ENCODE results near the gene OXSM.

The OXSM gene

DNA sequence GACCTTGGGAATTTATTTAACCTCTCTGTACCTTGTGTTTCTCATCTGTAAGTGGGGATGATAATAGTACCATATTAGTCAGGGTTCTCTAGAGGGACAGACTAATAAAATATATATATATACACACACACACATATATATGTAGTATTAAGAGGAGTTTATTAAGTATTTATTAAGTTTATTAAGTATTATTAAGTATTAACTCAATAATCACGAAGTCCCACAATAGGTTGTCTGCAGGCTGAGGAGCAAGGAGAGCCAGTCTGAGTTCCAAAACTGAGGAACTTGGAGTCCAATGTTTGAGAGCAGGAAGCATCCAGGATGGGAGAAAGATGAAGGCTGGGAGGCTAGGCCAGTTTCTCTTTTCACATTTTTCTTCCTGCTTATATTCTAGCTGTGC, 14.8 kb downstream of the OXSM start:
- DNase-seq (ENCODE audit: low spot score), result no peak

DNA sequence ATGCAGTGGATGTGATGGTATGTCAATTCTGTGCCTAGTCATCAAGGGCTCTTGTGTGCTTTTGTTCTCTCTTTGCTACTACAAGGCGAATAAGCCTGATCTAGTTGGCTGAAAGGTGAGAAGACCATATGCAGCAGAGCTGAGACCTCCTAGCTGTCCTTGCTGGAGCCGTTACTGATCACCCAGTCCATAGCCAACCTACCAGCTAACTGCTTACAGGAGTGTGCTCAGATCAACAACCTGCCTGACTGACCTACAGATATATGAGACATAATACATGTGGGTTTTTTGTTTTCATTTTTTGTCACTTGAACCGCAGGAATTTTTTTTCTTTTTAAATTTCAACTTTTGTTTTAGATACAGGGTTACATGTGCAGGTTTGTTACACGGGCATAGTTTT, 22.8 kb downstream of the OXSM start:
- DNase-seq (ENCODE audit: low spot score), result no peak

DNA sequence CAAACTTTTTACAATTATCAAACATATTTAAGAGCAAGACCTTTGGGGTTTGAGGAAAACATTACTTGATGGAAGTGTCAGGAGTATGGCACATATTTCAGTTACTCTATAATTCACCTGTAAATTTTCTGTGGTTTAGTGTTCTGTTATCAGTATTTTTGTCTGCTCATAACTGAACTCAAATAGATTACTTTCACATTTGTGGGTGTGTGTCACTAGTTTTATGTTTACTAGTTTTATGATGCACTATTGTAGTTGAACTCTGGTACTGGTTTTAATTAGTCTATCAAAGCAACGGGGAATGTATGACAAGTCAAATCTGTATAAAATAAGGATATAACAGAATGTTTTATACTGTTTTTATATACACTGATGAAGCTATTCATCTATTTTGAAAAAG, 27.2 kb downstream of the OXSM start:
- DNase-seq (ENCODE audit: low spot score), result no peak

DNA sequence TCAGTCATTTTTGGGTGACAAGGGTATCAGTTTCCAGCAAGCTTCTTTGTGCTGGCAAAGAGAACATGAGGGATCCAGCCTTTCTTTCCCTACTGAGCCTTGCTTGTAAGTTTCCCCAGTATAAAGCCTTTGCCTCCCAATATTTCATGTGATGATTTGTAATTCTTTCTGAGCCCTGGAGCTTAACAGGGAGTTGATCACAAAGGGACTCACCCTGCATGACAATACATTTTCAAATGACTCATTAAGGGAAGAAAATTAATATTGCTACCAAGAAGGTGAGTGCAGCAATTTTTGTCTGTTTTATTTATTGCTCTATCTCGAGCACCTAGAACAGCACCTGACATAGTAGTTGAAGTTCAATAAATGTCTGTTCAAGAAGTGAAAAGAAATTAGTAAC, 27.7 kb downstream of the OXSM start:
- DNase-seq (ENCODE audit: low spot score), result no peak

- no peak for DNase-seq (ENCODE audit: low spot score)
Observed at GRCh38 chr3:25818335-25818734, 28.4 kb downstream of the OXSM start.

DNA sequence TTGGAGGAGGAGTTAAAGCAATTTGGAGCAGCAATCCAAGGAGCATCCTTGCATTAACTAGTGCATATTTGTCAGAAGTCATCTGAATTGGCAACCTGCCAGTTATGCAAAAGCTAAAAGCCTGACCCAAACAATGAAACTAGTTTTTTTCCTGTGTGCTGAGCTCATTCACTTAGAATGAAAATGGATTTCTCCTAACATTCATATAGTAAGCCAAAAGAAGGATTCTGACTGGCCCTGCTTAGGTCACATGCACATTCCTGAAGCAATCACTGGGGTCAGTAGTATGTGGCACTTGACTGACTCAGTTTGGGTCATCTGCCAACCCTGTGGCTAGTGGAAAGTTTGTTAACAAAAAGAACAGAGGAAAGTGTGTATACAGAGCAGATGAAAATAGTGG, 30.5 kb downstream of the OXSM start:
- no peak for DNase-seq (ENCODE audit: low spot score)

GRCh38 chr3:25820816-25821486, 31.1 kb downstream of the OXSM start:
- no peak for DNase-seq (ENCODE audit: low spot score)

- DNase-seq (ENCODE audit: low spot score), result no peak
Observed at GRCh38 chr3:25821746-25822573, 32.1 kb downstream of the OXSM start.

DNA sequence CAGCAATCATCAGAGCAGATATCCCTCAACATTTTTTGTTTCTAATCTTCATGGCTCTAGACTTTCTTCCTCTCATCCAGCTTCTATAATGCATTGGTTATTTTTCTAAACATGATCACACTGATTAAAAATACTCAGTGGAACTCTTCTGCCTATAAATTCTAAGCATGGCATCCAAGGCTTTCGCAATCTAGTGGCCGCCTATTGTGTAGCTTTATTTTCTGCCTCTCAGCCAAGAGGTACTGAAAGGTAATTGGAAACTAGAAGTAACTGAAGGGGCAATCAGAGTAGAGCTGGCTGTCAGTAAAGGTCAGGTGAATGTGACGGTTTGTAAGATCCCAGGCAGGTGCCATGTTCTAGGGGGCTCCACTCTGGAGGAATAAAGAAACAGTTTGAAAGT, 33.4 kb downstream of the OXSM start:
- no peak for DNase-seq (ENCODE audit: low spot score)

GRCh38 chr3:25826510-25826909, 36.6 kb downstream of the OXSM start:
- DNase-seq (ENCODE audit: low spot score), result no peak

- DNase-seq (ENCODE audit: low spot score), result no peak
Observed at GRCh38 chr3:25830373-25831280, 40.7 kb downstream of the OXSM start.

DNA sequence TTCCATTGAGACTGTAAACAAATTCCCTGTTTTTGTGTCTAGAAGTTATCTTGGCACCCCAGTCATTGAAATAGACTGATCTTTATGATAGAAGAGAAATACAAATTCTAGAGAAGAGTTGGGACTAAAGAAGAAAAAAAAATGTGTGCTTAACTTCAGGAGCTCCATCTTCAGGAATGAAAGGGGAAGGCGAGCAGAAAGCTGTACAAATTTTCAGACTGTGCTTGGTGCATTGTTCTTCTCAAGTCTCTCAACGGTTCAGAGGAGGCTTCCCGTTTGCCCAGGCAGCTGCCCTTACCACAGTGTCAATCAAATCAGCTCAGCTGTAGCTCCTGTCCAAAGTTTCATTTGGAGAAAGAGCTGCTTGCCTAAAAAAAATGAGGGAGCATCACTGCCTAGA, 41.7 kb downstream of the OXSM start:
- DNase-seq (ENCODE audit: low spot score), result no peak

- no peak for DNase-seq (ENCODE audit: low spot score)
Observed at GRCh38 chr3:25834346-25834745, 44.5 kb downstream of the OXSM start.

DNA sequence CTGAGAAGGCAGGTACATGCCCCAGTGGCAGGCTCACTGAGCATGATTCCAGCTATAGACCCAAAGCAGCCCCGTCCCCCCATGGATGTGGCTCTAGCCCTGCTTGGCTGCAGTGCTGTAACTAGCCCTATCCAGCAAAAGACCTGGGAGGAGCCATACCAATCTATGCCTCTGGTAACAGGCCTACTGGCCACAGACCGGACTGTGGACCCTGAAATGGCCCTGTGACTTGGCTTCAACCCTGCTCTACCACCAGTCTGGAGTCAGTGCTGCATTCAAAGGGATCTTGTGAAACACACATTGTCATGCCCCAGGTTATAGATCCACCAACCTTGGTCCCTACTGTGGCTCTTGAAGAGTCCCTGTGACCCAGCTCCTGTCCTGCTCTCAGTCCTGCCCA, 46.7 kb downstream of the OXSM start:
- no peak for DNase-seq (ENCODE audit: low spot score)

- DNase-seq (ENCODE audit: low spot score), result no peak
Observed at GRCh38 chr3:25837038-25837437, 47.1 kb downstream of the OXSM start.

GRCh38 chr3:25840099-25840498, 50.2 kb downstream of the OXSM start:
- no peak for DNase-seq (ENCODE audit: low spot score)

DNA sequence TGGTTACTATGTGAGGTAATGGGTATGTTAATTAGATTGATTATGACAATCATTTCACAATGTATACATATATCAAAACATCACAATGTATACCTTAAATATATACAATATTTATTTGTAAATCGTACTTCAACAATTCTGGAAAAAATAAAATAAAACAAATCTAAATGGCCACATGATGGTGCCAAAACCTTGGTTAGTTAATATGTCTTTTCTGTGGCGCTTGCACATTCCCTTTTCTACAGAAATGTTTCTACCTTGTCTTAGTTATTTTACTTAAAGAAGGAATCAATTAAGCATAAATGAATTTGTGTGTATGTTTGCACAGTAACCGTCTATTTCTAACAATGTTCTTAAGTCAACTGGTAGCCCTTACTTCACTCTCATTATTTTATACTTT, 53.4 kb downstream of the OXSM start:
- DNase-seq (ENCODE audit: low spot score), result no peak
